NT2/D1 (cell line): ENCODE measurements around the gene STK38.

Experiments used
- DNase-seq: peaks from one replicate; pipeline ENCODE4 v3.0.0-alpha.2; 2011; ENCODE audit warnings: low read depth, low spot score
- H3K27me3 ChIP-seq: 2 replicates; pipeline ENCODE4 v1.6.0; 2011; ENCODE audit warnings: mild to moderate bottlenecking; ENCODE audit not compliant: insufficient read length, insufficient read depth
- H3K36me3 ChIP-seq: 2 replicates; pipeline ENCODE4 v1.6.1; 2011; ENCODE audit warnings: mild to moderate bottlenecking, low read length, mixed read lengths; ENCODE audit not compliant: insufficient read depth, insufficient read length
- H3K4me1 ChIP-seq: 2 replicates; pipeline ENCODE4 v1.5.1; 2011; ENCODE audit not compliant: insufficient read depth, insufficient read length
- H3K4me3 ChIP-seq: 2 replicates; pipeline ENCODE4 v1.5.1; 2011; ENCODE audit warnings: low read depth; ENCODE audit not compliant: insufficient read length
- H3K9ac ChIP-seq: 2 replicates; pipeline ENCODE4 v1.6.0; 2011; ENCODE audit warnings: low read depth; ENCODE audit not compliant: insufficient read length
- H3K9me3 ChIP-seq: 2 replicates; pipeline ENCODE4 v1.5.1; 2011; ENCODE audit warnings: mild to moderate bottlenecking, low read length; ENCODE audit not compliant: insufficient read depth
- SUZ12 ChIP-seq: IDR thresholded peaks from 2 replicates; pipeline ENCODE4 v1.6.1; 2011; ENCODE audit not compliant: insufficient read length, insufficient read depth; ENCODE audit errors: extremely low read depth
- YY1 ChIP-seq: IDR thresholded peaks from 2 replicates; pipeline ENCODE4 v1.6.1; 2011; ENCODE audit not compliant: insufficient read length, insufficient read depth
- ZNF274 ChIP-seq: IDR thresholded peaks from 2 replicates; pipeline ENCODE4 v1.6.1; 2011; ENCODE audit warnings: mild to moderate bottlenecking, low read depth, low read length

Gene STK38

DNA sequence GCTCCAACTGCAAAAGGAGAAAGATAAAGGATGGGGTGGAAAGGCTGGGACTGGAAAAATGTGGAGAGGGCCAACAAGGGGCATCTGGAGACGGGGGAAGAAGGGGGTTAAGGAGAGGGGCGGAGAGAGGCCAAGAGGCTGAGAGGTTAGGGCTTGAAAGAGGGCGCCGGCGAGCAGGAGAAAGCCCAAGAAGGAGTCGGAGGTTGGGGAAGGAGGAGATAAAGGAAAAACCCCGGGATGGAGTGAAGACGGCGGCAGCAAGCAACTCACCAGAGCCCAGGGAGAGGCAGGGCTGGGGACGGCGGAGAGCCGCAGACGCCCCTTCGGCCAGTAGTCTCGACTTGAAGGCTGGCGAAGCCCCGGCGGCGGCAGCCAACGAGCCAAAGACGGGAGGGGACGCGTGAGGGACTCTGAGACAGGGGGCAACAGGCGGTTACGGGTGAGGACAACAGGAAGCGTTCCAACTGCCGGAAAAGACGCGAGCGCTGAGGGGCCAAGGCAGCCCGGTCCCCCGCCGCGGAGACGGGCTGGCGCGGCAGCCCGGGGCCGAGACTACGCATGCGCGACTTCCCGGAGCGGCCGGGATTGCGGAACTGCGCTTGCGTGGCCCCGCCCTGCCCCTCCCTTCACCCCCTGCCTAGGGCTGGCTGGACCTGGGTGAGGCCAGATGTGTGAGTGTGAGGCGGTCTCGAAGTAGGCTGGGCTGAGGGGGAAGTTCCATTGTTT lies at the start of gene STK38:
STK38 (minus strand) TSS at position 560 of the 726 bp plus-strand sequence. CDS start 7,277 bp downstream, outside the sequence.
- Histone ChIP-seq H3K9me3 (no peaks in the 10 kb centered on the region), H3K4me3 (peak within 1 kb of the TSS; percentile 84), H3K27me3 (no peaks in the 10 kb centered on the region), H3K9ac (peak within 1 kb of the TSS; percentile 95), H3K4me1 (no peaks in the 10 kb centered on the region), H3K36me3 (peaks cover 6% of the 10 kb centered on the region)
- TF ChIP-seq YY1 (no peak), ZNF274 (no peak), SUZ12 (no peak)
- peak; percentile 74 for DNase-seq

DNA sequence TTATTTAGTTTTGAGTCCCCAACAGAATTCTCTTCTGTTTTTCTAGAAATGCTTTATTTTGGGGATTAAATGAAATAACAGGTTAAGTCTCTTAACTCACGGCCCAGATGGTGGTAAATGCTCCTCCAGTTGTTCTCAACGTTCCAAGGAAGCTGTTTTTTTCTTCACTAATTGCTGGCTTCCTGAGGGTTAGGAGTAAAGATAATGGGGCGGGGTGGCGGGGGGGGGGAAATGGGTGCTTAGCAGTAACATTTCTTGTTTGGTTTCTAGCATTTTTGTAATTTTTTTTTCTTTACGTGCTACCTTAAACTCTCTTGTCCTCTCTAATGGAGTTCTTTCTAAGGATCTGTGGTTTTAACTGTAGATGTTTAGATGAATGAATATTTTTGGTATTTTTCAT lies 49.1 kb upstream of the STK38 start:
- DNase-seq, result no peak
- H3K9me3 ChIP-seq, result no peaks in the 10 kb centered on the region
- peaks cover 8% of the 10 kb centered on the region for H3K4me1 ChIP-seq

DNA sequence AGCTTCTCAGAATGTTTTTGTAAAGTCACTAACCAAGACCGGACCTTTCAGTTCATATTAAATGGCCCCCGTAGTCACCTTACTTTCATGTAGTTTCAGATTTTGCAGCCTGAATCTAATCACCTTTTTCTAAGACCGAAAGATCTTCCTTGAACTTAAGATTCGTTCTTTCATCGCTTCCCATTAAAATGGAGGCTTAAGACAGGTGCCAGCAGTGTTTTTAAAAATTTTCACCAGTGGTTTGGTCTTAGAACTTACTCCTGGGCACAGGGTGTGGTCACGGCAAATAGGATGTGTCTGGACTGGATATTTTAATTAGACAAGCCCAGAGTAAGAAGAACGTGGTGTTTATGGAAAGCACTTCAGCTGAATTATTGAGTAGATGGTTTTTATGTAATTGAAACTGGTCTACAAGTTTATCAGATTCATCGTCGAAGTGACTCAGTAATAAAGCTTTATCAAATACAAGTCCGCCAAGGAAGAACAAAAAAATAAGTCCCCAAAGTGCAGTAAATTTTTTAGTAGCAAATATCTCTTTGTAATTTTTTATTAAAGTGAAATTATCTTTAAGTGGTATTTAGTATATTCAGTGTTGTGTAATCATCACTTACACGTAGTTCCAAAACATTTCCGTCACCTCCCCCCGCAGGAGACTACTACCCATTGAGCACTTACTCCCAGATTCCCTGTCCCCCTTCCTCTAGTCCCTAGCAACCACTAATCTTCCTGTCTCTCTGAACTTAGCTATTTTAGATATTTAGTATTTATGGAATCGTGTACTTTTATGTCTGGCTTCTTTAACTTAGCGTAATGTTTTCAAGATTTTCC lies 47.8 kb upstream of the STK38 start:
- Histone ChIP-seq H3K9me3 (no peaks in the 10 kb centered on the region), H3K9ac (peak overlapping the region; percentile 96), H3K4me1 (peaks cover 8% of the 10 kb centered on the region), H3K27me3 (no peaks in the 10 kb centered on the region), H3K36me3 (peaks cover 52% of the 10 kb centered on the region), H3K4me3 (peak overlapping the region; percentile 82)
- no peak for DNase-seq
- no peak for TF ChIP-seq ZNF274
- TF ChIP-seq SUZ12, result no peak

More for the DNA sequence above, 49.1 kb upstream of the STK38 start:
- peak overlapping the region; percentile 96 for H3K9ac ChIP-seq
- no peaks in the 10 kb centered on the region for H3K27me3 ChIP-seq
- peak overlapping the region; percentile 82 for H3K4me3 ChIP-seq
- peaks cover 65% of the 10 kb centered on the region for H3K36me3 ChIP-seq
- TF ChIP-seq ZNF274 (no peak), YY1 (no peak), SUZ12 (no peak)

DNA sequence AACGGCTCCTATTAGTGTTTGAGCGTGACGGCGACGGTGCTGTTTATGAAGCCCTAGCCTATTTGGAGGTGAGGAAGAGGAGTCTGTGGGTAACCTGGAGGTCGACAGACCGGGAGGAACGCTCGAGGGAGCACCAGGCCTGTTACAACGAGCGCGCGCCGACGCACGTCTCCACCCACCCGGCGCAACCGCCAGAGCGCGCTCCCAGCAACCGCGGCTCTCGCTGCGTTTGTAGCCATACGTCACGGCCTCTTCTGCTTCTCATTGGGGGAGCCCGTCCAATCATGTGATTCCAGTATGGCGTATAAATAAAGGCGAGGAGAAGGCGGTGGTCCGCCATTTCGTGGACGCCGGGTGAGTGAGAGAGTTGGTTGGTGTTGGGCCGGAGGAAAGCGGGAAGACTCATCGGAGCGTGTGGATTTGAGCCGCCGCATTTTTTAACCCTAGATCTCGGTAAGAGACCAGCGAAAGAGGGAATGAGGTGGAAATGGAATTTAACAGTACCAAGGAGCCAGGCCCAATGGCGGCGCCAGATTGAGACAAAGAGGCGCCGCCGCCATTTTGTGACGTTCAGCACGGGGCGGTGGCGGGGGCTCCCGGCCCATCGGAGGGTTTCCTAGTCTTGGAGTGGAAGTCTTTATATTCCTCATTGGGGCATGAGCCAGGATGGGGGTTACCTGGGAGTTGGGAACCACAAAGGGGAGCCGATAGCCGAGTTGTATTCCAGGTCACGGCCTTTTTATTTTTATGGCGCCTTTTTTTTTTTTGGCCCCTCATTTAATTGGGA lies 46.9 kb upstream of the STK38 start, which contains the start of gene SRSF3:
SRSF3 (plus strand) TSS at position 334 of the 787 bp plus-strand sequence. CDS start 2,401 bp downstream, outside the sequence.
- H3K4me3 ChIP-seq, result peak within 1 kb of the TSS; percentile 82

DNA sequence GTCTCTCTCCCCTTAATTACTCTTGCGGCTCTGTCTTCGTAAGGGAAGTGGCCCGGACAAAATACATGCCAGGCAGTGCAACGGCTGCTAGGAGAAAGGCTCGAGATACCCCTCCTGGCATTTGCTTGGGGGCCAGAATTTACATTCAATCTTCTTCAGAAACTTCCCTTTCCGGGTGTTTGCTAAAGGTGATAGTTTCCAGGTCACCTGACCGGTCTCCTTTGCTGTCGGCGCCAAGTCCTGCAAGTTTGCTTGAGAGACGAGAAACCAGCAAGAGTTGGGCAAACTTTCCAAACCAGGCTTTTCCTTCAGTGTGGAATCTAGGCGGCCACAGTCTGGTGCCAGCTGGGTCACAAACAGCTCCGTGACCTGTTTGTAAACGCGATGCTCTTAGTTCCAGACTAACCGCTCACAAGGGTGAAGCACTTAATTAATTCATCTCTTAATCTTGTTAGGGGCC lies 46.3 kb upstream of the STK38 start:
- Histone ChIP-seq H3K27me3 (no peaks in the 10 kb centered on the region), H3K9ac (peak overlapping the region; percentile 96), H3K4me1 (peaks cover 3% of the 10 kb centered on the region), H3K4me3 (peak overlapping the region; percentile 64), H3K9me3 (no peaks in the 10 kb centered on the region), H3K36me3 (peaks cover 38% of the 10 kb centered on the region)
- TF ChIP-seq YY1 (no peak), SUZ12 (no peak), ZNF274 (no peak)
- DNase-seq, result no peak

More for the DNA sequence above, 46.9 kb upstream of the STK38 start, which contains the start of gene SRSF3:
- Histone ChIP-seq H3K9me3 (no peaks in the 10 kb centered on the region), H3K9ac (peak within 1 kb of the TSS; percentile 96), H3K36me3 (peaks cover 44% of the 10 kb centered on the region), H3K4me1 (peaks cover 8% of the 10 kb centered on the region), H3K27me3 (no peaks in the 10 kb centered on the region)
- no peak for TF ChIP-seq SUZ12
- peak; percentile 83 for TF ChIP-seq YY1
- no peak for TF ChIP-seq ZNF274
- DNase-seq, result peak; percentile 92

DNA sequence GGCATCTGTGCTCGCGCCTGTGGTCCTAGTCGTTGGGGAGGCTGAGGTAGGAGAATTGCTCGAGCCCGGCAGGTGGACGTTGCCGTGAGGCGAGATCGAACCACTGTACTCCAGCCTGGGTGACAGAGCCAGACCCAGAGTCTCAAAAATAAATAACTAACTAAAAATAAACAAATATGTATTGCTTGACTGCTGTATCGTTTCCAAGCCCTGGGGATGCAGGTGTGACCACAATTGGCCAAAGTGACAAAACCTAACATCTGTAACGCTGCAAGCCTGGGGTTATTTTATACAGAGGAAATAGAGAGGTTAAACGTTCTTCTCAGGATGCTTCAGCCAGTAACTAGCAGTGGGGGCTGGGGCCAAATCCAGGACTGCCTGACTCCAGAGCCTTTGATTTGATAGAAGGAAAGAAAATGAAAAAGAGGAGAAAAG lies 45.0 kb upstream of the STK38 start:
- Histone ChIP-seq H3K4me3 (no peak overlapping the region), H3K4me1 (peaks cover 3% of the 10 kb centered on the region), H3K9me3 (no peaks in the 10 kb centered on the region), H3K36me3 (peaks cover 24% of the 10 kb centered on the region), H3K27me3 (no peaks in the 10 kb centered on the region), H3K9ac (no peak overlapping the region)
- no peak for DNase-seq
- no peak for TF ChIP-seq YY1
- TF ChIP-seq SUZ12, result no peak
- TF ChIP-seq ZNF274, result no peak
